ENCODE measurements around the gene COL7A1. TPM values are rescaled to one million over a fixed set of nuclear protein-coding genes. Genes with fewer than 3 reads are reported as not detected.
A peak's percentile ranks its signal among the peaks of the same experiment; 100 is the strongest.
"Not testable (repeated sequence)": the region's sequence is repeated elsewhere in the genome, so short reads cannot be mapped to it uniquely, and the experiment has no call there.

The COL7A1 gene
- total RNA-seq, 1 donor from 2014 or later: 337 TPM

DNA sequence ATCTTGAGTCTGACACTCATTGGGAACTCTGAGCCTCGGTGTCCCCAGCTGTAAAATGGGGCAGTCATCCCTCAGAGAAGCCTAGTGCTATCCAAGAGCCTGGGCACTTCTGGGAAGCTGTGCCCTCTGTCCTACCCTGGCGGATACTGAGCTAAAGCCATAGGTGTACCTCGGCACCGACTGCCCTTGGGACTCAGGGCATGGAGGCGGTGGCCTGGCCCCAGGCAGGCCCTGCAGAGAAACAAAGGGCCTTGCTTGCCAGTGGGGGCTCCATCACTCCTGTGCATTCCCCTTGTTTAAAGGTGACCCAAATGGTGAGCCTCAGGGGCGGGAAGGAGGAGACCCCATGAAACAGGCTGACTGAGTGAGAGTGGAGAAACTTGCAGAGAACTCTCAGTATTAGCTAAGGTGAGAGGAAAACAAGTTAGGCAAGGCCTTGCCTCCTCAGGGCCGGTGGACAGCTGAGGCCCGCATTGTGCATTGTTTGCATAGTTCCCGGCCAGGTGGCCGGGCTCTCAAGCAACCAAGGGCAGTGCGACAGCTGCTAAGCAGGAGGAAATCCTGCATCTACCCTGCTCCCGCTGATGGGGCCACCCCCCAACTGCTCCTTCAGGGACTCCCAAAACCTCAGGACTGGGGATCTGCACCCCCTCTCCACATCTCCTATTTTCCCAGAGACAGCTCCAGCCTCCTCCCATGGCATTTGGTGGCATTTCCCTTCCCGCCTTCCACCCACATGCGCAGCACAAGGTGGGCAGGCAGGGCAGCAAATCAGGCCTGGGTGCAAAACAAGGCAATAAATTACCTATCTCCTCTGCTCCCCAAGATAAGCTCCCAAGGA is 42.8 kb downstream of the COL7A1 start:
- H3K27me3 ChIP-seq (ENCODE audit: control insufficient read depth, insufficient read depth, low read length): no peaks in the 10 kb centered on the region
- TF ChIP-seq CTCF (IDR thresholded peaks at IDR 0.05; ENCODE audit: insufficient read depth, low read length, poor library complexity, severe bottlenecking): no peak
- H3K36me3 ChIP-seq (ENCODE audit: control insufficient read depth, insufficient read depth, low read length): peaks cover 1% of the 10 kb centered on the region
- H3K4me3 ChIP-seq (ENCODE audit: low read depth, low read length): no peak overlapping the region
- DNase-seq (ENCODE audit: low read depth): no peak

- not testable (repeated sequence) for DNase-seq (ENCODE audit: low read depth); H3K36me3 ChIP-seq (ENCODE audit: control insufficient read depth, insufficient read depth, low read length); H3K4me3 ChIP-seq (ENCODE audit: low read depth, low read length); H3K27me3 ChIP-seq (ENCODE audit: control insufficient read depth, insufficient read depth, low read length)
Observed at GRCh38 chr3:48551651-48552050, 43.5 kb downstream of the COL7A1 start.

DNA sequence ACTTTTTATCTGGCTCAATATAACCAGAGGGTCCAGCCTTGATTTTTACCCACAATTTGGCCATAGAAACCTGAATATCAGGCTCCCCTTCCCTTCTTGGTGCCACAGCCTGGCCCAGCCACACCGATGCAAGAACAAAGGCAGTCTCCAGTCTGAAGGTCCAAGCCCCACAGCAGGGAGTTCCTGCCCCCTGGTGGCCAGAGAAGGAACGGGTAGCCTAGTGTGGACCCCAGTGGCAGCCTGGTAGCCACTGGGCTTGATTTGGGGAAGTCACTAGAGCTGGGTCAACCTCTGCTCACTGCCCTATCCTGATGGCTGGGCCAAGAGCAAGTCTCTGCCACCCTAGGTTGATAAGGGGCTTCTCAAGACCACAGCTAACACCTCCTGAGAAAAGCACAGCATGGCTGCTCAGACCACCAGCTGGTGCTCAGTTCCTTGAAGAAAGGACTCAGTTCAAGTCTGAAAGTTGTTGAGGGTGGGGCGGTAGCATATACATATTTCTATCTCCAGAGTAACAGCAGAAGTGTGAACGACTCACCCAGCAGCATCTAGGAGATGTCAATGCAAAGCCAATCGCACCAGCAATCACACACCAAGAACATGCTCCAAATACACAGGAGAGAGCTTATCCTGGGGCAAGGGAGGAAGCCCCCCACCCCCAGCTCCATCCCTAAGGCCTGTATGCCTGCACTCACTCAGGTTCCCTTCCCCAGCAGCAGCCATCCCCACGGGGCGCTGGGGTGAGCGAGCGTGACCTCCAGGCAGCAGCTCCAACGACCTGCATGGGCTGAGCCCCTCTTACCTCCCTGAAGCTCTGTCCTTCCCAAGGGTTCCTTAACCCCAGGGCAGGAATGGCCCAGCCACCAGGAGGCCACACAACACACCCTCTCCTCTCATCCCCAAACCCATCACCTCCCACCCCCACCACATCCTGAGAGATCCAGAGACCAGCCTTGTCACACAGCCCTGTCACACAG is 46.1 kb downstream of the COL7A1 start:
- peak; percentile 98 for TF ChIP-seq CTCF (IDR thresholded peaks at IDR 0.05; ENCODE audit: insufficient read depth, low read length, poor library complexity, severe bottlenecking)
- Histone ChIP-seq H3K4me3 (ENCODE audit: low read depth, low read length) (no peak overlapping the region), H3K36me3 (ENCODE audit: control insufficient read depth, insufficient read depth, low read length) (peaks cover 1% of the 10 kb centered on the region), H3K27me3 (ENCODE audit: control insufficient read depth, insufficient read depth, low read length) (no peaks in the 10 kb centered on the region)
- no peak for DNase-seq (ENCODE audit: low read depth)

DNA sequence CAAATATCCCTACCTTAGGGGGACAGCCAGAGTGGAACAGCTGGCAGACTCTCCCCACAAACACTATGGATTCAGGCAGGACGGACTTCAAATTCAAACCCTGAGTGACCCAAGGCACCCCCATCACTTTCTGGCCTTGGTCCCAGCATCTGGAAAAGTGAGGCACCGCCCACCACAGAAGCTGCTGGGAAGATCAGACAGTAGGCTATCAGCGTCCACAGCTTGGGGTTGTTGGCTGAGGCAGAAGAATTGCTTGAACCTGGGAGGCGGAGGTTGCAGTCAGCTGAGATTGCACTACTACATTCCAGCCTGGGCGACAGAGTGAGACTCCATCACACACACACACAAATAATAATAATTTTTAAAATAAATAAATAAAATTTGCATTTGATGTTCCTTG is 47.0 kb downstream of the COL7A1 start:
- H3K4me3 ChIP-seq (ENCODE audit: low read depth, low read length): no peak overlapping the region
- H3K27me3 ChIP-seq (ENCODE audit: control insufficient read depth, insufficient read depth, low read length): no peaks in the 10 kb centered on the region
- no peak for TF ChIP-seq CTCF (IDR thresholded peaks at IDR 0.05; ENCODE audit: insufficient read depth, low read length, poor library complexity, severe bottlenecking)
- no peak for DNase-seq (ENCODE audit: low read depth)
- H3K36me3 ChIP-seq (ENCODE audit: control insufficient read depth, insufficient read depth, low read length): peaks cover 1% of the 10 kb centered on the region

- DNase-seq (ENCODE audit: low read depth): no peak
- Histone ChIP-seq H3K4me3 (ENCODE audit: low read depth, low read length) (no peak overlapping the region), H3K36me3 (ENCODE audit: control insufficient read depth, insufficient read depth, low read length) (no peaks in the 10 kb centered on the region), H3K27me3 (ENCODE audit: control insufficient read depth, insufficient read depth, low read length) (no peaks in the 10 kb centered on the region)
- TF ChIP-seq CTCF (IDR thresholded peaks at IDR 0.05; ENCODE audit: insufficient read depth, low read length, poor library complexity, severe bottlenecking): no peak
Observed at GRCh38 chr3:48546203-48546829, 48.8 kb downstream of the COL7A1 start.

GRCh38 chr3:48544141-48544540 is 51.0 kb downstream of the COL7A1 start:
- Histone ChIP-seq H3K36me3 (ENCODE audit: control insufficient read depth, insufficient read depth, low read length) (no peaks in the 10 kb centered on the region), H3K4me3 (ENCODE audit: low read depth, low read length) (no peak overlapping the region), H3K27me3 (ENCODE audit: control insufficient read depth, insufficient read depth, low read length) (no peaks in the 10 kb centered on the region)
- no peak for TF ChIP-seq CTCF (IDR thresholded peaks at IDR 0.05; ENCODE audit: insufficient read depth, low read length, poor library complexity, severe bottlenecking)
- DNase-seq (ENCODE audit: low read depth): no peak
